HG03521 (cell line): ENCODE data around the gene CCR8.
"Not testable (repeated sequence)": the region's sequence is repeated elsewhere in the genome, so short reads cannot be mapped to it uniquely, and the experiment has no call there.

Experiments
- ATAC-seq: cut with Tn5 transposase; IDR thresholded peaks from one replicate; pipeline ENCODE4 v1.9.1; 2021; ENCODE audit warnings: mild to moderate bottlenecking, moderate library complexity; ENCODE audit not compliant: unreplicated experiment

CCR8 gene

DNA sequence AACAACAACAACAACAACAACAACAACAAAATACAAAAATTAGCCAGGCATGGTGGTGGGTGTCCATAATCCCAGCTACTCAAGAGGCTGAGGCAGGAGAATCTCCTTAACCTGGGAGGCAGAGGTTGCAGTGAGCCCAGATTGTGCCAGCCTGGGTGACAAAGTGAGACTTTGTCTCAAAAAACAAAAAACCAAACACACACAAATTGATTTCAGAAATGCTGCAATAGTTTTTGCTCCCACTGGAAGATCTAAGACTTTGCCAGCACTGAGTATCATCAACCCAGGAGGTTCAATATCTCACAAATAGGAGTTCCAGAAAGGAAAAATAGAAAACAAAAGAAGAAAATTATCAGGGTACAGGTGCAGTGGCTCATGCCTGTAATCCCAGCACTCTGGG, 16.2 kb upstream of the CCR8 start:
- ATAC-seq: no peak

DNA sequence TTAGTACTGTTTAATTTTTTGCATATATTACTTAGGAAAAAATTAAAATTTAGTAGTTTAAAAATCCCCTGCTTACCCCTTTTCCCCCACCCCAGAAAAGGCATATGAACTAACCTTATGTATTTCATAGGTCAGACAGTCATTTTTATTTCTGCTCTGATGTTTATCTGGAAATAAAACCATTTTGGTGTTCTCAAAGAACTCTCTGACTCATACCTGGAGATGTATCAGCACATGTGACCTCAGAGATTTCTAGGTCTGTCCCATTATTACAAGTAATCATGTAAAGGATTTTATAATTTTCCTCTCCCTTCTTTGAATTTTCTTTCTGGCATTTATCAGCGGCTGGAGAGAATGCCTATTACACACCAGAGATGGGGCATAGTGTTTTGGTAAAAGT, 14.1 kb upstream of the CCR8 start:
- no peak for ATAC-seq

DNA sequence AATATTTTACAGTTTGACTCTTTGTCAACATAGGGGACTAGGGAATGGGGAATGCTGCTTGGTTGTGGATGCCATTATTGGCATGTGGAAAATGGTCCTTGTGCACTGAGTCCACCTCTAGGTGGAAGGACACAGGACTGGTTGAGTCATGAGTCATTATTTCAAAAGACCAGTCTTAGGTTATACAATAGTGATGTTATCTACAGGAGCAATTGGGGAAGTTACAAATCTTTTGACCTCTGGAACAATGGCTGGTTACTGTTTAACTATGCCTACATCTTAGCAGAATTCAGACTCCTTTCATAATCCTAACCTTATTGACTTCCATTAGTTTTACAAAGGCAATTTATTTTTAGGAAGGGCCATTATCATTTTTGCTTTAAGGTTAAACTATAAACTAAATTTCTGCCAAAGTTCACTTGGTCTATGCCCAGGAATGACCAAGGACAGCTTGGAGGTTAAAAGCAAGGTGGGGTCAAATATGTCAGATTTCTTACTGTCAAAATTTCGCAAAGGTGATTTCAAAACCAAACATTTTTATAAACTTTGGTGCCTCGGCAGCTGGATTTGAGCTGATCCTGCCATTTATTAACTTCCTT, 11.8 kb upstream of the CCR8 start:
- ATAC-seq: no peak

DNA sequence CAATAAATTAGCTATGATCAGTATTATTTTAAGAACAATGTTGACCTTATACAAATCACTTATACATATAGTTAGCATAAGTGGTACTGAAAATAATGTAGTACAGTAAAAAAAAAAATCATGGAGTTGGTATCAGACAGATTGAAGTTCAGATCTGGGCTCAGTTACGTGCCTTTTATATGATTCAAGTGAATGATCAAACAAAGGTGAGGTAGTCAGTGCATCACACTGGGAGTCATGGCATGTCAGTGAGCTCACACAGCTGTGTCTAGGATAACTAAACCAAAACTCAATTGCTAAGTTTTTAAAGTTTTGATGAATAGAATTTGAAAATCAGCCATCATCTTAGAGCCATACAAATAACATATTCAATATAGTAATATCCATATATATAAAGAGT, 11.2 kb upstream of the CCR8 start:
- no peak for ATAC-seq

DNA sequence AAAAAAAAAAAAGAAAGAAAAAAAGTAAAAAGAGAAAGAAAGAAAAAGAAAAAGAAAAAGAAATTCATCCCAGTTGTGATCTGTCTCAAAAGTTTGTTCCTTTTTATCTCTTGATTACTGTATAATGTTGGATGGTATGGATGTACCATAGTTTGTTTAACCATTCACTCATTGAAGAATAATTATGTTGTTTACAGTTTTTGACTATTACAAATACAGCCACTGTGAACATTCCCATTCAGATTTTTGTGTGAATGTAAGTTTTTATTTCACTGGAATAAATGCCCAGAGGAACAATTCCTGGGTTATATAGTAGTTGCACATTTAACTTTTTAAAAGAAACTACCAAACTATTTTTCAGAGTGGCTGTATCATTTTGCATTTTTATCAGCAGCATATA, 10.3 kb upstream of the CCR8 start:
- ATAC-seq: no peak

DNA sequence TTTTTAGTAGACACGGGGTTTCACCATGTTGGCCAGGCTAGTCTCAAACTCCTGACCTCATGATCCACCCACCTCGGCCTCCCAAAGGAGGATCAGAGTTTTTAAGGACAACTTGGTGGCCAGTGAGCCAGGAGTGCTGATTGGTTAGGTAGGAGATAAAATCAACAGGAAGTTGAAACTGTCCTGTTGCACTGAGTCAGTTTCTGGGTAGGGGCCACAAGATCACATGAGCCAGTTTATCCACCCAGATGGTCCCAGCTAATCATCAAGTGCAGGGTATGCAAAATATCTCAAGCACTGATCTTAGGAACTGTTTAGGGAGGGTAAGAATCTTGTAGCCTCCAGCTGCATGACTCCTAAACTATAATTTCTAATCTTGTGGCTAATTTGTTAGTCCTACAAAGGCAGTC, 7.9 kb upstream of the CCR8 start:
- ATAC-seq: not testable (repeated sequence)

DNA sequence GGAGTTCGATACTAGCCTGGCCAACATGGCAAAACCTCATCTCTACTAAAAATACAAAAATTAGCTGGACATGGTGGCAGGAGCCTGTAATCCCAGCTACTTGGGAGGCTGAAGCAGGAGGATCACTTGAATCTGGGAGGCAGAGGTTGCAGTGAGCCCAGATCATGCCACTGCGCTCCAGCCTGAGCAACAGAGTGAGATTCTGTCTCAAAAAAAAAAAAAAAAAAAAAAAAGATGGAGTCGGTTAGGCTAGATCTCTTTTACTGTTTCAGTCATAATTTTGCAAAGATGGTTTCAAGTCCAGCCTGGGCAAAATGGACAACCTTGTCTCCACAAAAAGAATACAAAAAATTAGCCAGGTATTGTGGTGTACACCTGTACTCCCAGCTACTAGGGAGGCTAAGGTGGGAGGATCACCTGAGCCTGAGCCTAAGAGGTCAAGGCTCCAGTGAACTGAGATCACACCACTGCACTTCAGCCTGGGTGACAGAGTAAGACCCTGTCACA, 7.2 kb upstream of the CCR8 start:
- ATAC-seq: not testable (repeated sequence)

DNA sequence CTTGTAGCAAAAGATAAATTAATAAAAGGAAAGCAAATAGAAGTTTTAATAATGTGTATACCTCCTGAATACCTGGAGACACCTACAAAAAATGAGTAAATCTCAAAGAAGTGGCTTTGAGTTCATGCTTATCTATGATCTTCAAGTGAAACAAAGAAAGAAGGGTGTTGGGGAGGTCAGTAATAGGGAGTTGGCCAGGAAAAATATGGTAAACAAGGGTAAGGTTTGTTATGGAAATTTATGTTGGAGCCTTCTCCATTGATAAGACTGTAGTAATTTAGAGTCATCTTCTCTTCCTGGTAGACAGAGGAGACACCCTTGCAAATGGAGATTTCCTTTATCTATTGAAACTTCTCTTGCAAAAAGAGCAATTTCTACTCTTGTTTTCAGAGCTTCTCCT, 6.6 kb upstream of the CCR8 start:
- ATAC-seq: no peak

DNA sequence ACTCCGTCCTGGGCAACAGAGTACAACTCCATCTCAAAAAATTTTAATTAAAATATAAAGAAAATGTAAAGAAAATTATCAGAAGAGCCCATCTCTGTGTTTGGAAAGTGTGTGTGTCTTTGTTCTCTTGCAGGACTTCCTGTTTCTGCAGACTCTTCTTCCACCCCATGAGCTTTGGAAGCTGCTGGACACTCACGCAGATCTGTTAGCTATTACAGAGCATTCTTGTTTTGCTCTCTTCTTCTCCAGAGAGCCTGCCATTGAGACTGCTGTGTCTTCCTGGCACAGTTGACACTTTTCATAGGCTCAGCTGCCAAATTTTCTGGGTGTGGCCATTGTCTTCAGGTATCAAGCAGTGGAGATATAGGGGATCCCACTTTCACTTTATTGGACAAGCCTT, 6.0 kb upstream of the CCR8 start:
- ATAC-seq: no peak

DNA sequence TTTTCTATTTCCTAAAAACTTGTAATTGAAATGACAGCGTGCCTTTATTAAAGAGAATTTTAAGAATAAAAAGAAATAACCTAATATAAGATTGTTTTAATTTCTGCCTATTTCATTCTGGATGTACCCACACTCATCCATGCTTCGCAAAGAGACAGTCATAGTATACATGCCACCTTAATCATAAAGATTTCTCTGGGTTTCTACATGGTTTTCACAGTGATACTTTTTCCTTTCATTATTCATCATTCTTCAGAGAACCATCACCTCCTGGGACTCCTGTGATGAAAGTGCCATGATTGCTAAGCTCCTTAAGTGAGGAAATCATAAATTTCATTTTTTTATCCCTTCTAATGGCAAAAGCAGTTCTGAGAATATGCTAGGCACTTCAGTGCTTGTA, 4.3 kb upstream of the CCR8 start:
- no peak for ATAC-seq

DNA sequence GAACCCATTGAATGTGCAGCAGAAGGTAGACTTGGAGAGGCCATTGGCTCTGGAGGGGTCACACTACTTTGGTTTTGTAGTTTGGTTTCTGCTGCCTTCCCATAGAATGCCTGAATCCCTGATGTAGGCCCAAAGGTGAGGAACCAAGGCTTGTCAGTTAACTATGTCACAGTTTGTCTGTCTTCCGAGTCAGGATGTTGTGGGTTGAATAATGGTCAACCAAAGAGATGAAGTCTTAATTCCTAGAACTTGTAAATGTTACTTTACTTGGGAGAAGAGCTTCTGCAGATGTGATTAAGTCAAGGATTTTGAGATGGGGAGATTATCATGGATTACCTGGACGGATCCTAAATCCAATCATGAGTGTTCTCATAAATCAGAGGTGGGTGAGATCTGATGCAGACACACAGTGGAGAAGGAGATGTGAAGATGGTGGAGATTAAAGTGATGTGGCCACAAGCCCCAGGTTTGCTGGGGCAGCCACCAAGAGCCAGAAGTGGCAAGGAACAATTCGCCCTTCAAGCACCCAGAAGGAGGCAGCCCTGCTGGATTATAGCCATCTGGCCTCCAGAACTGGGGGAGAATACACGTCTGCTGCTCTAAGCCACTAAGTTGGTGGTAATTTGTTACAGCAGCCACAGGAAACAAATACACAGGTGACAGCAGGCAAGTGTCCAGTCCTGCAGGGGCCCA, 2.3 kb upstream of the CCR8 start:
- ATAC-seq: no peak

DNA sequence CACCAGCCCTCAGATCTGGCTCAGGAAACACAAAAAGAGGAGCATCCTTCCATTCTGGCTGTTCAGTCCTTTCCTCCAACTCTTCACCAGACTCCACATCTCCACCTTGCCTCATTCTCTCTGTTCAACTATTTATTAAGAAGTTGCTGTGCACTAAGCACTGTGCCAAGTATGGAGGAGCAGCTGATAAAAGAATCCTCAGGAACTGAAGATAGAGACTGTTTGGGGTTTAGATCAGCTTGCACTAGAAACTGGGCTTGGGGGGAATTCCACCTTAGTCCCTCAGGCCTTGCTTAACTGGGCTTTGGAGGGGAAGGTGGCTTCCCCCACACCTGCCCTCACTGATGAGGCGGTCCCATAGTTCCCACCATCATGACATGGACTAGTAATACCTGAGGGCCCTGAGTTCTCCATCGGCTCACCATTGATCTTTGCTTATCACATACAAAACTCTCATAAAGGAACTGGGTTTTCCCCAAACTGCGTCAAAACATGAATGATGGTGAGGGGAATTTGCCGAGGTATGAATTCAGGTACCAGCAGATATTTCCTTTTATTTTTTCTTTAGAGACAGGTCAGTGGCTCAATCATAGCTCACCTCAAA, 1.7 kb upstream of the CCR8 start:
- ATAC-seq: peak; percentile 53

DNA sequence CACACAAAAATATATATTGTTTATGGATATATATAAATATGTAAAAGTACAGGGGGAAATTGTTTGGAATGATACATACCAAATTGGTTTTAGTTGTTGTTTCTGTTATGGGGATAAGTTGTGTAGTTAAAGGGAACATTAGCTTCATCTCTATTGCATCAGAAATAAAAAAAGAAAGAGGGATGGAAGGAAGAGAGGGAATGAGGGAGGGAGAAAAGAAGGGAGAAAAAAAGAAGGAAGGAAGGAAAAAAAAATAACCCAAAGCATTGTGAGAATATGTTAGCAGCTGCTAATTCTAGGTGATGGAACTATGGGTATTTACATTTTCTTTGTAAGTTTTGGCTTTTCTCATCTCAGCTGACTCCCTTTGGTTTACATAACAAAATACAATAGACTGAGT, 1.3 kb downstream of the CCR8 start:
- ATAC-seq: no peak

DNA sequence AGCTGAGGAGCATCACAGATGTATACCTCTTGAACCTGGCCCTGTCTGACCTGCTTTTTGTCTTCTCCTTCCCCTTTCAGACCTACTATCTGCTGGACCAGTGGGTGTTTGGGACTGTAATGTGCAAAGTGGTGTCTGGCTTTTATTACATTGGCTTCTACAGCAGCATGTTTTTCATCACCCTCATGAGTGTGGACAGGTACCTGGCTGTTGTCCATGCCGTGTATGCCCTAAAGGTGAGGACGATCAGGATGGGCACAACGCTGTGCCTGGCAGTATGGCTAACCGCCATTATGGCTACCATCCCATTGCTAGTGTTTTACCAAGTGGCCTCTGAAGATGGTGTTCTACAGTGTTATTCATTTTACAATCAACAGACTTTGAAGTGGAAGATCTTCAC, 3.0 kb downstream of the CCR8 start:
- ATAC-seq: no peak

DNA sequence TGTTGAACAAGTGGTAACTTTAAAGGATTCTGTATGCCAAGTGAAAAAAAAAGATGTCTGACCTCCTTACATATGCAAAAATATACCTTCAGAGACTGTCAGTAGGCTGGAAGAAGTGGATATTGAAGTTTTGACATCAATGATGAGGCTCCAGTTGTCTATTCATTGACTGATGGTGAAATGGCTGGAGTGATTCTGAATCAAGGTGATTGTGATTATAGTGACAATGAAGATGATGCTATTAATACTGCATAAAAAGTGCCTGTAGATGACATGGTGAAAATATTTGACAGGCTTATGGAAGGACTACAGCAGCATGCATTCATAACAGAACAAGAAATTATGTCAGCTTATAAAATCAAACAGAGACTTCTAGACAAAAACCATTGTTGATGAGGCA, 4.1 kb downstream of the CCR8 start:
- ATAC-seq: no peak

DNA sequence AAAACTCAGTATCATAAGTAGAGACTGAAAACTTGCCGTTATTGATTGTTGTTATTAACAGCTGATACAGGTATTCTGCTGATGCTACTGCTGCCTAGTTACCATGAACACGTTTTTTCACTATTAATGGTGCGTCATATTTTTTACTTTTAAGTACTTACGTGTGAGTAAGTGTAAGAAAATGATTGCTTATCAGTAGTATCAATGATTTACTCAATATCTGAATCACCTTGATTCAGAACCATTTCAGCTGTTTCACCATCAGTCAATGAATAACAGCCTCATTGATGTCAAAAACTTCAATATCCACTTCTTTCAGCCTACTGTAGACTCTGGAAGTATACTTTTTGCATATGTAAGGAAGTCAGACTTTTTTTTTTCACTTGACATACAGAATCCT, 4.7 kb downstream of the CCR8 start:
- no peak for ATAC-seq

DNA sequence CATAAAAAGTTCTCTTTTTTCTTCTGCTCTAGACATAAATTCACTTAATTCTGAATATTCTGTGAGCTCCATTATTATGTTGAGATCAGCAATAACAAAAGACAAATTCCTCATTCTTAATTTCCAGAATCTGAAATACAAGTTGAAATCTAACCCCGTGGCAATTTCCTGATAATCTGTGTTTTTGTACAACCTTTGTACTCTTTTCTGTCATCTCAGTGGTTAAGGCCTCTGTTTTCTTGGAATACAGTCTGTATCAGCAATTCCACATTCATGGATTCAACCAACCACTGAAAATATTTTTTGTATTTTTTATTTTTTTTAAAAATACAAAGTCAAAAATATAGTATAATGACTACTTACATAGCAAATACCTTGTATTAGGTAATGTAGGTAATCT, 8.7 kb downstream of the CCR8 start:
- ATAC-seq: no peak

DNA sequence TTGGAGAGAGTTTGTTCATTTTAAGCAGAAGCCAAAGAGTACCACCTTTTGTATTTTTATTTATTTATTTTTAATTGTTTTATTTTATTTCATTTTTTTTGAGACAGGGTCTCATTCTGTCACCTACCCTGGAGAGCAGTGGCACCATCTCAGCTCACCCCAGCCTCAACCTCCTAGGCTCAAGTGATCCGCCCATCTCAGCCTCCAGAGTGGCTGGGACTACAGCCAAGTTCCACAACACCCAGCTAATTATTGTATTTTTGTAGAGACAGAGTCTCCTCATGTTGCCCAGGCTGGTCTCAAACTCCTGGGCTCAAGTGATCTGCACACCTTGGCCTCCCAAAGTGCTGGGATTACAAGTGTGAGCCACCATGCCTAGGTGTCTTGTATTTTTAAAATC, 9.6 kb downstream of the CCR8 start:
- ATAC-seq: no peak

DNA sequence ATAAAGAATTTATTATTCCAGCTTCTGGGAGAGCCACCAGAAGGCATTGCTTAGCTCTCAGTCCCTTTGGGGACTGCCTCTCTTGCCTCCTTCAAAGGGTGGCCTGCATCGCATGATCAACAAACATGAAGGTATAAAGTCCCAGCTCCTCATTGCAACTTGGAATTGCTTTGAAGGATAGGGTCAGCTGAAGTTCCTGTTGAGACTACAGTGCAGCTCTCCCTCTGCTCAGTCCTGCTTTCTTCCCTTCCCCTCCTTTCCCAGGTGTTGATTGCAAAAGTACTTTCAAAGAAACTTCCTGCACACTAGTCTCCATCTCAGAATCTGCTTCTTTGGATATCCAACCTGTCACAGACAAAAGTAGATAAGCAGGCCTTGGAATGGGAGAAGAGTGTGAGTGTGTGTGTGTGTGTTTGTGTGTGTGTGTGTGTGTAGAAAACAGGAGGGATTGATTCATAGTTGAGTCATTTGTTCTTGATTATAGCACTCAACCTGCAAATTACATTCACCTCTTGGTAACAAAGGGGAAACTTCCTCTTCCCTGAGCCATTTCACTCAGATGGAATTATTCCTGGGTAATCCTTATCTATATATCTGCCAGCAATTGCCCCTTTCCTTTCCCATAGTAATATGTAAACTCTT, 13.7 kb downstream of the CCR8 start:
- ATAC-seq: no peak

DNA sequence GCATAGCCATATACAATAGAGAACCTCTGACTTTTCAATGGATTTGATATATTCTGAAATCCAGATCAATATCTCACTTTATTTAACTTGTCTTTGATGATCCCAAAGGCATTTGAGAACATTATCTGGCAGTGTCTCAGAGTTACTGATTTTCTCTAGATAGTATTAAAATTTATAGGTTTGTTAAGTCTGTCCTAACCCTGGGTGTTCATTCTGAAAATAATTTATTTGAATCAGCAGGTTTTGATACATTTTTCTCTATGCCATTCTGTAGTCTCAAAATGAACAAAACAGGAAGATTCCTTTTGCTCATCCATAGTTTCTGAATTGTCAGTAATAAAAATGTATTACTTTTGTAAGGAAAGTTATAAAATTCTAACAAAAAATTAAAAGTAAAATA, 14.3 kb downstream of the CCR8 start:
- ATAC-seq: no peak

DNA sequence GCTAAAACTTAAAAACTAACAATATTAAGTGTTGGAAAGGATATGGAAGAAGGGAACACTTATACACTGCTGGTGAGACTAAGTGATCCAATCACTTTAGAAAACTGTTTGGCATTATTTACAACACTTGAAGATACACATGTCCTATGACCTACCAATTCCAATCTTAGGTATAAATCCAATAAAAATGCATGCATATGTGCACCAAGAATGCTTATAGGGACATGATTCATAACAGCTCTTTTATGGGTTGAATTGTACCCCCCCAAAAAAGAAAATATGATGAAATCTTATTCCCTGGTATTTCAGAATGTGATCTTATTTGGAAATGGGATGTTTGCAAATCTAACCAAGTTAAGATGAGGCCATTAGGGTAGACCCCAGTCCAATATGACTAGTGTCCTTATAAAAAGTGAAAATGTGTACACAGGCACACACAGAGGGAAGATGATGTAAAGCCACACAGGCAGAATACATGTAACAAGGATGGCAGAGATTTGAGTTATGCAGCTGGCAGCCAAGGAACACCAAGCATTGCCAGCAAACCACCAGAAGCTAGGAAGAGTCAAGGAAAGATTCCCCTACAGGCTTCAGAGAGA, 15.3 kb downstream of the CCR8 start:
- no peak for ATAC-seq
